Keratinocyte (primary cell): ENCODE measurements around the gene FRYL.

ENCODE experiments used
- EZH2 ChIP-seq: IDR thresholded peaks from one replicate; pipeline ENCODE4 v1.6.1; 2012; ENCODE audit warnings: inconsistent platforms, mild to moderate bottlenecking, low read length, moderate library complexity
- TF ChIP-seq, protein P1 (sequence below), 3 experiments: IDR thresholded peaks in 1 of 3; conservative IDR thresholded peaks in 1 of 3; optimal IDR thresholded peaks in 1 of 3; 2 replicates in 2 of 3; 3 replicates in 1 of 3; pipeline versions ENCODE3 to v1.5.1; 2011; ENCODE audit warnings: low read length in 3 of 3, mild to moderate bottlenecking in 3 of 3, moderate library complexity in 2 of 3, control low read depth in 1 of 3, inconsistent platforms in 1 of 3; ENCODE audit not compliant: insufficient read depth in 2 of 3; ENCODE audit errors: extremely low read depth in 1 of 3

DNA sequence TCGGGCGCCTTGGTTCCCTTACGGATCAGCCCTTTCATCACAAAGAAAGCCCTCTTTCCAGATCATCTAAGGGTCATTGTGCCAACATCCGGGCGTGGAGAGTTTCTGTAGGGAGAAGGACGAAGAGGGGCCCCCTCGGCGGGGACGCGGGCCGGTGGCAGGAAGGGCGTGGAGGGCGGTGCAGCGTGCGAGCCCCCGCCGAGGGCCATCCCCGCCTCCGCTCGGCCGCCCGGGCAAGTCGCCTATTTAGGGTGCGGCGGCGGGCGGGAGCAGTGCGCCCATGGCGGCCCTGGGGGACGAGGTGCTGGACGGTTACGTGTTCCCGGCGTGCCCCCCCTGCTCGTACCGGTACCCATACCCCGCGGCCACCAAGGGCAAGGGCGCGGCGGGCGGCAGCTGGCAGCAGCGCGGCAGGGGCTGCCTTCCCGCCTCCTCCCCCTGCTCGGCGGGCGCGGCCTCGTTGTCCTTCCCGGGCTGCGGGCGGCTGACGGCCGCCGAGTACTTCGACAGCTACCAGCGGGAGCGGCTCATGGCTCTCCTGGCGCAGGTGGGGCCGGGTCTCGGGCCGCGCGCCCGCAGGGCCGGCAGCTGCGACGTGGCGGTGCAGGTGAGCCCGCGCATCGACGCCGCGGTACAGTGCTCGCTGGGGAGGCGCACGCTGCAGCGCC is 289.9 kb downstream of the FRYL start, which contains the start of gene ZAR1:
- TF ChIP-seq, protein P1, sequence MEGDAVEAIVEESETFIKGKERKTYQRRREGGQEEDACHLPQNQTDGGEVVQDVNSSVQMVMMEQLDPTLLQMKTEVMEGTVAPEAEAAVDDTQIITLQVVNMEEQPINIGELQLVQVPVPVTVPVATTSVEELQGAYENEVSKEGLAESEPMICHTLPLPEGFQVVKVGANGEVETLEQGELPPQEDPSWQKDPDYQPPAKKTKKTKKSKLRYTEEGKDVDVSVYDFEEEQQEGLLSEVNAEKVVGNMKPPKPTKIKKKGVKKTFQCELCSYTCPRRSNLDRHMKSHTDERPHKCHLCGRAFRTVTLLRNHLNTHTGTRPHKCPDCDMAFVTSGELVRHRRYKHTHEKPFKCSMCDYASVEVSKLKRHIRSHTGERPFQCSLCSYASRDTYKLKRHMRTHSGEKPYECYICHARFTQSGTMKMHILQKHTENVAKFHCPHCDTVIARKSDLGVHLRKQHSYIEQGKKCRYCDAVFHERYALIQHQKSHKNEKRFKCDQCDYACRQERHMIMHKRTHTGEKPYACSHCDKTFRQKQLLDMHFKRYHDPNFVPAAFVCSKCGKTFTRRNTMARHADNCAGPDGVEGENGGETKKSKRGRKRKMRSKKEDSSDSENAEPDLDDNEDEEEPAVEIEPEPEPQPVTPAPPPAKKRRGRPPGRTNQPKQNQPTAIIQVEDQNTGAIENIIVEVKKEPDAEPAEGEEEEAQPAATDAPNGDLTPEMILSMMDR (optimal IDR thresholded peaks at IDR 0.05 in 1 of 3, IDR thresholded peaks at IDR 0.05 in 1 of 3, conservative IDR thresholded peaks at IDR 0.05 in 1 of 3; ENCODE audit: extremely low read depth in 1 of 3, insufficient read depth in 2 of 3, low read length in 3 of 3): no peak
- peak; percentile 96 for TF ChIP-seq EZH2
